HG03354 (cell line): ENCODE measurements around the gene NAB2.

ENCODE experiments used
- ATAC-seq: cut with Tn5 transposase; IDR thresholded peaks from one replicate; pipeline ENCODE4 v1.9.1; 2021; ENCODE audit warnings: mild to moderate bottlenecking; ENCODE audit not compliant: unreplicated experiment, poor library complexity, severe bottlenecking

NAB2 gene

DNA sequence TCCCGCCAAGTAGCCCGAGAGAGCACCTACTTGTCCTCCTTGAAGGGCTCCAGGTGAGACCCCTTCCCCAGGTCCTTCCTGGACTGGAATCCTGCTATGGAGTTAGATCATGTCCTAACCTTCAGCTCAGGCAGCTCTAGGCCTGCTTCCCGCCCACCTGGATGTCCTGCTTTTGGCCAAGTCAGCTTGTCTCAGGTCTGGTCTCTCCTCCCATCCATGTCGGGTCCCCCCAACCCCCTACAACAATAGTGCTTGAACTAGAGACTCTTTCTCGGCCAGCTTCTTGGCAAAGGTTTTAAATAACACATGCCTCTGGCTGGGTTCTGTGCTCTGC, 3.6 kb downstream of the NAB2 start:
- ATAC-seq: no peak

DNA sequence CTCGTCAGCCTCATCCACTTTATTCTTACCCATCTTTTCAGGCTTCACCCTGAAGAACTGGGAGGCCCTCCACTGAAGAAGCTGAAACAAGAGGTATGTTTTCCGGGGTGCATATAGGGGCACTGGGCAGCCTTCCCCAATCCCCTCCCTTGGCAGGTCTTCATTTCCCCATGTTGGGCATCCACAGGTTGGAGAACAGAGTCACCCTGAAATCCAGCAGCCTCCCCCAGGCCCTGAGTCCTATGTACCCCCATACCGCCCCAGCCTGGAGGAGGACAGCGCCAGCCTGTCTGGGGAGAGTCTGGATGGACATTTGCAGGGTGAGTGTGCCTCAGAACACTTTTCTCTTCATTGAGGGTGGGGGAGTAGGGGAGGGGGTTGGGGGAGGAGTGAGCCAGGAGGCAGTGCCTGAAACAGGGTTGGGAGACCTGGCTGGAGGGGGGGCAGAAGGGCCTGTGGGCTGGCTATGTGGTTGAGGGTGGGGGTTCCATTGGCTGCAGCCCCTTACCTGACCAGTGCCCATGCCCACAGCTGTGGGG, 4.0 kb downstream of the NAB2 start:
- no peak for ATAC-seq

DNA sequence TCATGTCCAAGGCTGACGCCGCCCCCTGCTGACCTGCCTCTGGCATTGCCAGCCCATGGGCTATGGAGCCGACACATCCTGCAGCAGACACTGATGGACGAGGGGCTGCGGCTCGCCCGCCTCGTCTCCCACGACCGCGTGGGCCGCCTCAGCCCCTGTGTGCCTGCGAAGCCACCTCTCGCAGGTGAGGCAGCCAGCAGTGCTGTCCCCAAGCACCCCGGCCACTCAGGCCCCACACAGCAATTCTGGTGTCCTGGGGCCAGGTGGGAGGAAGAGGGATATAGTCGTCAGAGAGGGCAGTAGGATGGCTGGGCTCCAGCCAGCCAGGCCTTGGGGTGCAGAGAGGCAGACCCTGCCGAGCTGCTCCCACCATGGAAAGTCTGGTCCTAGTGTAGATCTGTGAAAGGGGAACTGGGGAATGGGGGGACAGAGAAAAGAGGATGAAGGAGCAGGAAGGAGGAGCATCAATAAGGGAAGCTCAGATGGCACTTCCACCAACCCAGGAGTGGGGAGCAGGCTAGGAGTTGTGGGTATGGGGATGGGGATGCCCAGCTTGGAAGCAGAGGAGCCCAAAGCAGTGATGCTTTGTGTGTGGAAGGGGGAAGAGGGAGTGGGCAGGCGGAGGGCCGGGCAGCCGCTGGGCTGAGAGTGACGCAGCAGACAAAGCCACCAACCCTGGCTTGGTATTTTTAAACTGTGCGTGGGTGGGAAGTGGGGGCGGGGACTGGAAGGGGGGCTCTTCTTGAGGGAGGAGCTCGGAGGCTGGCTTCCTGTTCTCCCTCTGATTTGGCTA, 4.7 kb downstream of the NAB2 start:
- no peak for ATAC-seq

DNA sequence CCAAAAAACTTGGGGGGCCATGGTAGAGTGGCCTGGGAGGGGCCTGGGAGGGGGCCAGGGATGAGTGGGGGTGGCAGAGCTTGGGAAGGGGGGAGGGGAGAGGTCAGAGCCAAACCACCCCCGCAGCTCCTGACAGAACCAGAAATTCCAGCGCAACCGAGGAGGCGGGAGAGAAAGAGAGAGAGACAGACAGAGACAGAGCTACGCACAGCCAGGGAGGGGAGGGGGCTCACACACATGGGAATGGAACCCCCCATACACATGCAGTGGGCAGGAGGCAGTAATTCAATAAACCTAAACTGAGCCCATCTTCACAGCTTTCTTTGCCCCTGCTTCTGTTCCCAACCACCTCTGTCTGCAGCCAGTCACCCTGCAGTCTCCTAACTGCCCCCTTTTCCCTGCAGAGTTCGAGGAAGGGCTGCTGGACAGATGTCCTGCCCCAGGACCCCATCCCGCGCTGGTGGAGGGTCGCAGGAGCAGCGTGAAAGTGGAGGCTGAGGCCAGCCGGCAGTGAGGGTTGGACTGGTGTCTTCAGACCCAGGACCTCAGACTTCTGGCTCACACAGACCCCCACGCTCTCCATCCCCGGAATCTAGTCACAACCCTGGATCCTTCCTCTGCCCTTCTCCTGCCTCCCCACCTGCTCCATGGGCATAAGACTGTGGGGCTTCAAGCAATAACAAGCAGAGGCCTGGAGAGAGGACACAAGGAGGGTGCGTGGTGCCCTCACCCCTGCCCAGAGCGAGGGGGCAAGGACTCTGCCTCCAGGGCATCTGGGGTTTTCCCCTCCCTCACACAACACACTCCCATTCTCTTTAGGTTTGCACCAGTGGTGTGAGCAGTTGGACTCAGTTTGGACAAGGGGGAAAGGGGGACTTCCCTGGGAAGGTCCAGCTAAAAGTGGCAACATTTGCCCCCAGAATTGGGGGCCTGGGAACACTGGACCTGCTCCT, 5.6 kb downstream of the NAB2 start:
- ATAC-seq: no peak

DNA sequence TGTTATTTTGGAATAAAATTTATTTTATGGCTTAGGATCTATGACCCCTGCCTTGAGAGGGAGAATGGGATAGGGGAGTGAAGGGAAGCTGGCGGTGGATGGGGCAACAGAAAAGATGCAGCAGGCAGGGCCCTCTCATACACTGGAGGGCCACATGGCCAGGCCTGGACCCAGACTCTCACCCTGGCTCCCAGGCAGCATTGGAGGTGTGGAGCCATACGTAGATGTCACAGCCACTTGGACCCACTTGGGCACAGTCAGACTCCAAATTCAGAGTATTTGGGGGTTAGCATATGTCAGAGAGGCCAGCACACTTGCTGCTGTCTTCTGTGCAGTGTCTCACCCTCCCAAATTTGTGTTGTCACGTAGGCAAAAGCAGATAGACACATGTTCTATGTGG, 6.5 kb downstream of the NAB2 start:
- no peak for ATAC-seq

DNA sequence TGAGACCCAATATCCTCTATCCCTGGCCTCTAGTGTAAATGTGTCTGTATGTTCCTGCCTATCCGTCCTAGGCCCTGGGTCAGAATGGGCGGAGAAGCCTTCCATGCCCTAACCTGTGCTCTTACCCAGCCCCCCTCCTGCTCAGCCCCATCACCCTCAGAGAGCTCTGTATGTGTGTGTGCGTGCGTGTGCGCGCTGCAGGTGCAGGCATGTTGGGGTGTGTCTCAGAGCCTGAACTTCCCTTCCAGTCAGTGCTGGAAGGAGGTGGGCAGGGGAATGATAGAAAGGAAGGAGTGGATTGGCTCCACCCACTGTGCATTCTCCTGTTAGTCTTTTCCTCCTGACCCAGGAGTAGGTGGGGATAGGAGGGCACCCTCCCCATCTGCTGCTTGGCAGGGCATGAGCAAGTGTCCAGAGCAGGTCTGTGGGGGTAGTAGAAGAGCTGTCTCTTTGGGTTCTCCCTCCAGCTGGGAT, 7.2 kb downstream of the NAB2 start:
- no peak for ATAC-seq

DNA sequence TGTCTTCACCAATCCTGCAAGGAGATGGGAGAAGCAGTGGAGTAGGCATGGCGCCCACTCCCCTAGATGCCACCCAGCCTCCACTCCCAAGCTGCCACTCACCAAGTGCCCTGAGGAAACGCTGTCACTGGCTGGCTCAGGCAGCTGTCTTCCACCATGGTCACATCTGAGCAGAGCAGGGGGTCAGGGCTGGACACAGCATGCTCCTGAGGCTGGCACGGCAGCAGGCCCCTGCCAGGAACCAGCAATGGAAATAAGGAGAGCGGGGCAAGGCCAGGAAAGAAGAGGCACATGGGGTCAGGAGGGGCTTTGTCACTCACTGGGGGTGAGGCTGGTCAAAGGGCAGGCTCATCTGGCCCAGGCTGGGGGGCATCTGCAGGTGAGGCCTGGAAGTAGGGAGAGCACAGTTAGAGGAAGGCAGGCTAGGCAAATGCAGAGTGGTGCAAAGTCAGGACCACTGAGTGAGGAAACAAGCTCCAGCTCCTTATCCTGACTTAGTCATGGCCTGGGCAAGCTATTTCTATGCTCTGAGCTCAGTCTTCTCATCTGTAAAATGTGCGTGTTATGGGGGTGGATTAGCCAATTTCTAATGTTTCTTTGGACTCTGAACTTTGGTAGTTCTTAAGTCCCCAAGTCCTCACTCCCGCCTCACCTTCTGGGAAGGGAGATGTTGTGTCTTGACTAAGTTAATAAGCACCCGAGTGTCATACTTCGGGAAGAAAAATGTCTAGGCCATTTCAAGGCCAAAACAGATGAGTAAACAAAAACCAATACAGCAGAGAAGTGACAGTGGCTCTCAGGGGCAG, 8.0 kb downstream of the NAB2 start:
- no peak for ATAC-seq

DNA sequence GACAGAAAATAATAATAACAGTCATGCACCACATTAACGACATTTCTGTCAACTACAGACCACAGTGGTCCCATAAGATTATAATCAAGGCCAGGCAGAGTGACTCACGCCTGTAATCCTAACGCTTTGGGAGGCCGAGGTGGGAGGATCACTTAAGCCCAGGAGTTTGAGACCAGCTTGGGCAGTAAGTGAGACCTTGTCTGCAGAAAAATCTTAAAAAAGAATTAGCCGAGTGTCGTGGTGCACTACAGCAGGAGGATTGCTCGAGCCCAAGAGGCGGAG, 8.6 kb downstream of the NAB2 start:
- no peak for ATAC-seq

DNA sequence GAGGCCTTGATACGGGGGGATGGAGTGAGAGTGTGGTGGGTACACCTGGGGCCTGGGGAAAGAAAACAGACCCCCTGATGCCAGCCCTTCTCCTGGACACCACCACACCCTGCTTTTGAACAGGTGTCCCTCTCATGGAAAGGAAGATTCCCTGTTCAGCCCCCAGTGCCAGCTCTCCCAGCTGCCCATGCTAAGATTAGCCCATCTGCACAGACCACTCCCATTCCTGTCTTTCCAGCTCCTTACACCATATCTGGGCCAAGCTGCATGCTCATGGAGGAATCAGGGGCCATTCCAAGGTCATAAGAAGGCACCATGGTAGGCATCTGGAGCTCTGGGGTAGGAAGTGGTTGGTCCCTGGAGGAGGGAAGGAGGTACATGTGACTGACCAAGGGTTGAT, 9.6 kb downstream of the NAB2 start:
- no peak for ATAC-seq

DNA sequence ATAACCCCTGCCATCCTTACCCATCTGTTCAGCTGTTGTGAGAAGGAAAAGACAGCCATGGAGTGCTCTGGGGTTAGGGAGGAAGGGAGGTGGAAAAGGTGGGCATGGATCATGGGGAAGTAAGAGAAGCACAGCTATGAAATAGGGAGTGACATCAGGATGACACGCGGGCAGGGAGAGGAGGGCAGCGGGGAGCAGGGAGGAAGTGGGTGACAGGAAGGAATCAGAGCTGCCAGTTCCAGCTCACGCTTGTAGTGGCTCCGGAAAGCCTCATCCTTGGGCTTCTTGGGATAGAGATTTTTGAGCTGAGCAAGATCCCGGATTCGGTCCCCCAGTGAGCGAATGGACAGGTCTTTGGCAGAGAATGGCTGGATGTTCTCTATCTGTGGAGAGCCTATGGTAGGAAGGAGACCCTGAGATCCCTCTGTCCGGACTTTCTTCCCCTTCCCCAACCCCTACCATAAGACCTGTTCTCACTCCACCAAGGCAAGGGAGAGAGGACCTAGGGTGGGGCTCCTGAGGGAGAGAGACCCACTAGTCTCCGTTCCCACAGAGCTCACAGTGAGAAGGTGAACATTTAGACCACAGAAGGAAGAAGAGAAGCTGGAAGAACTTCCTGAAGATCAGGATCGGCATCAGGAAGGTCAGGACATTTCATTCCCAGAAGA, 10.3 kb downstream of the NAB2 start:
- ATAC-seq: no peak

DNA sequence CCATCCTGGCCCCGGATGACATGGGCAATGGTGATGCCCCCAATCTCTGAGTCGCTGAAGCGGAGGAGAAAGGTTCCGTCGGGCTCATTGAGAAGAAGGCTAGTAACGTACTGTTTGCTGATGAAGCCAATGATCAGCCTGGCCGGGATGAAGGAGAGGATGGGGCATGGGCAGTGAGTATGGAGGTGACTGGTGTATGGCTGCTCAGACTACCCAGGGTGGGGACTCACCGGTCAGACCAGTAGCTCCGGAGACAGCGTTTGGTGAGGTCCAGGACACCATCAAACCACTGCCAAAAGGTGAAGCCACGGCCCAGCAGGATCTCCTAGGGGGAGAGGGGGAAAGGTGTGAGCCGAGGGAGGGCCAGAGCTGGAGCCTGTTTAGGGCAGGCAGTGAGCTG, 10.9 kb downstream of the NAB2 start:
- no peak for ATAC-seq

DNA sequence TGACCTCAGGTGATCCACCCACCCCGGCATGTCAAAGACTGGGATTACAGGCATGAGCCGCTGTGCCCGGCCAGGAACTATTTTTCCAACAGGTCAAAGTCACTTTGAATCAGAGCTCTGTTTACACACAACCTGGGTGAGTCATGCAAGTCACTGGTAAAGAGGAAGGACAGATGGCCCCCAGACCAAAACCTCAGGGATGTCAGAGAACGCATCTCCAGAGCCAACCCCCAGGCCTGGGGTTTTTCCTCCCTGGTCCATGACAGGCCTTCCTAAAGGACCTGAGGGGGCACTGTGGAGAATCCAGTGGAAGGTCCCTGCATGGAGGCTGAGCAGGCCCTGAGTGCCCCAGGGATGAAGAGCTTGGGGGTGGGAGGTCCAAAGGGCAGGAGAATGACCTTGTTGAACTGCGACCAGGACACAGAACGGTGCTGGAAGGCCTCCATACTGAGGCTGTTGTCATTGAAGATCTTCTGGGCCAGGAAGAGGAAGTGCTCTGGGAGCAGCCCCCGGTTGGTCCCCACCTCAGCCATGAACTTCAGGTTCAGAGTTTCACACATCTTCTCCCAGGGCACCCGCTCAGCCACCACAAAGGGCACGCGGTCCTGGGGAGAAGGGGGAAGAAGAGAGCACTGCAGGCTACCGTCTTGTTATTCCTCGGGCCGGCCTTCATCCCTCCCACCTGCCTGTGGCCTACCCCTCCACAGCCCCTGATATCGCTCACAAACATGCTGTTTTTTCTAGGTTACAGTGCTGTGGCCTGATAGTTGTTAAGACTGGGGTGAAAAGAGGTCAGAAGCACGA, 13.2 kb downstream of the NAB2 start:
- no peak for ATAC-seq

DNA sequence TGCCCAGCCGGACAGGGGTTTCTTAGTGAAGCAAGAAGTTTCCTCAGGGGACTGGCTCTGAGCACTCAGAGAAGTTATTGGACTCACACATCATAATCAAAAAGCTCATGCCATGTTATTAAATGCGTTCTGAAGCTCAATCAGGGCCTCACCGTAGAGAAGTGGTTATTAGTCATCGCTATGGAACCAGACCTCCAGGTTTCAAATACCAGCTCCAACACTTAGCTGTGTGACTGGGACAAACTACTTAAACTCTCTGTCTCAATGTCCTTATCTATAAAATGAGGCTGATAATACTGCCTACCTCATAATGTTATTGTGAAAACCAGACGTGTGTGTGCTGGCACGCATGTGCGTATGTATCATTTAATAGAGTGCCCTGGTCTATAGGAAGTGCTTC, 14.9 kb downstream of the NAB2 start:
- no peak for ATAC-seq

DNA sequence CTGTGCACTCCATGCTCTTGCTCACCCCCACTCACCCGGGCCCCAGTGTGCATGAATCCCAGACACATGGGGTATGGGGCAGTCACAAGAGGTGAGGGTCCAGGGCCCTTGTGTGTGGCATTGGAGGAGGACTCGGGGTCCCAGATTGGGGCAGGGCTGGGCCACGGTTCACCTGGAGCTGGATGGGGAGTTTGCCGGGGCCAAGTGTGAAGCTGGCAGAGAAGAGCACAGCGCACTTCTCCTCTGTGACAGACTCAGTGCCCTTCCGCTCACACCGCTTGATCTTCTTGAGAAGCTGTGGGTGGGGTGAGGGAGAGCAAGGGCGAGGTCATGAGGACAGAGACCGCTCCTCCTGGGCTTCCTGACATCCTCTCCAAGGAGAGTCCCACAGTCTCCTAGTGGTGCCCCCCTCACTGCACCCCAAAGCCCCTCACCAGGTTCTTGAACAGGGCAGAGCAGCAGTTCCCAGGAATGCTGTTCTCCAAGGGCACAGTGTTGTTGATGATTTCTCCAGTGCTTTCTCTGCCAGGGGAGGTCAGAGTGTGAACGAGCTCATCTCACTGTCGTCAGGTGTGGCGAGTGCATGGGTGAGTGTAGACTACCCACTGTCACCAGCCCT, 15.5 kb downstream of the NAB2 start:
- no peak for ATAC-seq

DNA sequence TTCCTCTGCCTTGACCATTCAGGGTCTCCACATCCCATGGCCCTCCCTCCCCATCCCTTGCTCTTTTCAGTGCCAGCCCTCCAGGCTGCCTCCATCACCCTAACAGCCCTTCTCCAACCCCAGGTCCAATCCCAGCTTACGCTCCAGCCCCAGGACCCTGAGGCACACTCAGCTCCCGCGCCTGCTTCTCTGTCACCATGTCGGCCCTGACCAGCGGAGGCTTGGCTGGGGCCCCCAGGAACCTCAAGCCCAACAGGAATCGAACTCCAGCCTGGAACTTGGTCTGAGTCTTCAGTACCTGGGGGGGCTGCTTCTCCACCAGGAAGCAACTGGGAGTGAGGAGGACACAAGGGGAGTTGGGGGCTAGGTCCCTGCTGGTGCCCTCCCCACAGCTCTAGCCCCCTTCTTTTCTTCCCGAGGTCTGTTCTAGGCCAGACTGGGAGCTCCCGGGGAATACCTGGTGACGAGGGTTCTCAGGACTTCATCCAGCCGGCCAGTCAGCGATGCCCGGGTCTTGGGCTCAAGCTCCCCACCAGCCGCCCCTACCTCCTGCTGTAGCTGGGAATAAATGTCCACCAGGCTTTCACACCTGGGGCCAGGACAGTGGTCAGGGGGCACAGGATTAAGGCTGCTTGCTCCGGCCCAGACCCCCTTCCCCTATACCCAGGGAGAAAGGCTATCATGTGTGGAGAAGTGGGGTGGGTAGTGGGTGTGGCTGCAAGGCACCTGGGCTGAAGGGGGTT, 16.3 kb downstream of the NAB2 start:
- no peak for ATAC-seq

DNA sequence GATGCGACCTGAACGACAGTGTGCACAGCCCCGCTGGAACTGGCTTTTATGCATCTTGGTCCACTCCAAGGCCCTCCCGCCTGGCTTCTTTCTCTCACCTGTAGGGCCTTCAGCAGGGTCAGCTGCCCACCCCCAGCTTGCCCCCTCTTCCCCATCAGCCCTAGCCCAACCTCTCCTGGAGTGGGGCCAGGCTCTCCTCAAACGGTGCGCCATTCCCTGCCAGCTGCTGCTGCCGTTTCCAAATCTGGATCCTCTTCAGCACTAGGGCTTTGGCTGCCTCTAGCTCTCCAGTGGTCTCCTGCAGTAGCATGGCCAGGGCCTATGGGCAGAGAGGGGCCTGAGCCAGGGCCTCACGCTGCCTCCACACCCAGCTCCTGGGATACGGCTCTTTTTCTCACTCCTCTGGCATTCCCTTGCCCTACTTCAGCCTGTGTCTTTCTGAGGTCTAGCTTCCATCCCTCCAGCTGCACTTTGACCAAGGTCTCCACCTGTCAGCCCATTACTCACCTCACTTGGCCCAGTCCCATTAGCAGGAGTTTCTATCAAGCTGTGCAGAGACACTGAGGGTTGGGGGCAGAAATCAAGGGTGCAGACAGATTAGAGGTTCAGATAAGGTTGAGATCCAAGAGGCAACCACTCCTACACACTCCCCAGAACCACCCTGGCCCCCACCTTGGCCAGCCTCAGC, 17.3 kb downstream of the NAB2 start:
- no peak for ATAC-seq

DNA sequence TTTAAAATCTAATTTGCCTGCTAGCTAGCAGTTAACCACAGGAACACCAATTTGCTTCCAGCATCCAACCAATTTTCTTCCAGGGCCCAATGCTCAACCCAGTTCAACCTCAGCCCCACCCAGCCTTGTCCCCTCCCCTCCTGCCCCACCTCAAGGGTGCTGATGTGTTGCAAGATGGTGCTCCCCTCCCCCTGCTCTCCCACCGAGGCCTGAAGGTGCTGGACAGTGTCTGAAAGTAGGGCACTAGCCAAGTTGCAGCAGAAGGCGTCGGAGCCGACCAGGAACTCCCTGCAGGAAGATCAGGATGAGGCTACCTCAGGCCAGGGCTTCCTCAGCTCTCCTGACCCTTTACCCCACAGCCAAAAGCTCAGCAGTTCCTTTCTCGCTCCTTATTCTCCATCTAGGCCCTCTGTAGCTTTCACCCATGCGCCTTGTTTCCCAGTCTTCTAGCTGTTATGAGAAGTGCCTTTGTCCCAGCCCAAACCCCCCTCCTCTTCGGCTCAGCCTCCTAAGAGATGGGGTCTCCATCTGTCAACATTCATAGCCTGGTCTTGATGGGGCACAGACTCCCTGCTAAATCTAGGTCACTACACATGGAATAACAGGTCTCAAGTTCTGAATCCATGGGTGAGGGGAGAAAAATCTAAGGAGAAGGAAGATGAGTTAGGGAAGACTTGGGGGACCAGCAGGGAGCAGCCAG, 18.7 kb downstream of the NAB2 start:
- no peak for ATAC-seq
